Body of pancreas (tissue), 4 donors: ENCODE measurements around the gene CACNA2D3. TPM values are rescaled to one million over a fixed set of nuclear protein-coding genes. Genes with fewer than 3 reads are reported as not detected.

ENCODE experiments used
- ATAC-seq: fragments of 150-250 bp; one replicate; pipeline ENCODE4 v1.9.1; 2016
- DNase-seq, 4 donors: peaks; one replicate each; pipeline ENCODE4 v3.0.0-alpha.2; 2019
- H3K27ac ChIP-seq, 4 donors: fragments of 200-600 bp; sonication (generic); 1 replicate in 3 of 4; 2 replicates in 1 of 4; pipeline versions ENCODE4 v1.5.1 to v1.6.1; 2016 to 2019; ENCODE audit warnings: mild to moderate bottlenecking in 1 of 4, mixed read lengths in 1 of 4, moderate library complexity in 1 of 4
- H3K27me3 ChIP-seq, 2 donors: fragments of 200-600 bp; sonication (generic); one replicate each; pipeline ENCODE4 v1.6.0; 2016; ENCODE audit warnings: mild to moderate bottlenecking in 1 of 2
- H3K36me3 ChIP-seq, 2 donors: fragments of 200-600 bp; sonication (generic); replicated peaks in 1 of 2; 2 replicates each; pipeline ENCODE4 v1.5.1; 2016; ENCODE audit warnings: low read depth in 2 of 2; ENCODE audit not compliant: insufficient read depth in 1 of 2
- H3K4me1 ChIP-seq: fragments of 200-600 bp; sonication (generic); one replicate; pipeline ENCODE4 v1.6.0; 2016
- H3K4me3 ChIP-seq, 2 donors: fragments of 200-600 bp; sonication (generic); 1 replicate in 1 of 2; 2 replicates in 1 of 2; pipeline ENCODE4 v1.5.1; 2016 to 2019
- H3K9me3 ChIP-seq, 3 donors: fragments of 200-600 bp; sonication (generic); 1 replicate in 2 of 3; 2 replicates in 1 of 3; pipeline ENCODE4 v1.5.1; 2016
- CTCF ChIP-seq, 7 experiments: fragments of 450-650 bp in 4 of 7; fragments of 200-600 bp in 3 of 7; sonication (generic) in 3 of 7; IDR thresholded peaks; one replicate each; pipeline ENCODE4 v1.5.1; 2016 to 2019; ENCODE audit warnings: antibody characterized with exemption in 7 of 7
- POLR2A ChIP-seq, 3 donors: fragments of 450-650 bp; IDR thresholded peaks; one replicate each; pipeline ENCODE4 v1.6.1; 2016; ENCODE audit warnings: antibody characterized with exemption in 3 of 3, mild to moderate bottlenecking in 2 of 3
- WGBS, 2 donors: methylation state at CpG; one replicate each; pipeline ENCODE4 v1.1.5; 2017; 5-methylcytosine and 5-hydroxymethylcytosine counted together
- intact Hi-C: fragments of 100-400 bp; cut with DNase I; formaldehyde crosslinking; loops from one replicate; pipeline ENCODE4 v1.15.1; 2023
- total RNA-seq, 2 donors: library from RNA; depleted of rRNA; stranded (reverse); fragments of >200 nt; gene quantifications; one replicate each; pipeline ENCODE4 v1.1.0, GENCODE V29; 2016

Gene CACNA2D3
- total RNA-seq, 2 donors from 2014 or later = not detected

- Histone ChIP-seq H3K9me3 (no peaks in the 10 kb centered on the region), H3K4me1 (no peaks in the 10 kb centered on the region), H3K27ac (no peak overlapping the region), H3K27me3 (no peaks in the 10 kb centered on the region), H3K36me3 (no peaks in the 10 kb centered on the region), H3K4me3 (no peak overlapping the region)
- TF ChIP-seq CTCF (IDR thresholded peaks at IDR 0.05) (no peak), POLR2A (IDR thresholded peaks at IDR 0.05) (no peak)
- 50 to 60% methylated on average over 1 of the region's 1 CpG for WGBS, 2 donors
- DNase-seq = no peak
- intact Hi-C loops = no loop called here
- ATAC-seq = no peak
Measured at GRCh38 chr3:54153477-54153876, 31.1 kb downstream of the CACNA2D3 start.

- 44 to 47% methylated on average over 2 of the region's 2 CpGs for WGBS, 2 donors
- no peaks in the 10 kb centered on the region for H3K4me1 ChIP-seq
- H3K27ac ChIP-seq = no peak overlapping the region
- no peak overlapping the region for H3K4me3 ChIP-seq
- intact Hi-C loops = no loop called here
- ATAC-seq (no peak), DNase-seq (no peak)
- no peaks in the 10 kb centered on the region for H3K36me3 ChIP-seq
- H3K9me3 ChIP-seq = no peaks in the 10 kb centered on the region
- no peaks in the 10 kb centered on the region for H3K27me3 ChIP-seq
- TF ChIP-seq POLR2A (IDR thresholded peaks at IDR 0.05) (no peak), CTCF (IDR thresholded peaks at IDR 0.05) (no peak)
Measured at GRCh38 chr3:54157860-54158259, 35.5 kb downstream of the CACNA2D3 start.

GRCh38 chr3:54159917-54160316 lies 37.6 kb downstream of the CACNA2D3 start:
- ATAC-seq (no peak), DNase-seq (no peak)
- no peaks in the 10 kb centered on the region for H3K9me3 ChIP-seq
- H3K36me3 ChIP-seq = no peaks in the 10 kb centered on the region
- no peak for TF ChIP-seq CTCF (IDR thresholded peaks at IDR 0.05)
- no peak for TF ChIP-seq POLR2A (IDR thresholded peaks at IDR 0.05)
- no peak overlapping the region for H3K4me3 ChIP-seq
- no peaks in the 10 kb centered on the region for H3K27me3 ChIP-seq
- H3K4me1 ChIP-seq = no peaks in the 10 kb centered on the region
- intact Hi-C loops = no loop called here
- no peak overlapping the region for H3K27ac ChIP-seq
- WGBS, 2 donors = 37 to 66% methylated on average over 3 of the region's 3 CpGs

- no peak for ATAC-seq
- intact Hi-C loops = no loop called here
- DNase-seq = no peak
- Histone ChIP-seq H3K9me3 (no peaks in the 10 kb centered on the region), H3K27ac (no peak overlapping the region), H3K27me3 (no peaks in the 10 kb centered on the region), H3K36me3 (no peaks in the 10 kb centered on the region), H3K4me3 (no peak overlapping the region), H3K4me1 (no peaks in the 10 kb centered on the region)
- 66 to 81% methylated on average over 9 of the region's 9 CpGs for WGBS, 2 donors
- TF ChIP-seq CTCF (IDR thresholded peaks at IDR 0.05) = no peak
- no peak for TF ChIP-seq POLR2A (IDR thresholded peaks at IDR 0.05)
Measured at GRCh38 chr3:54163441-54163840, 41.1 kb downstream of the CACNA2D3 start.

GRCh38 chr3:54164192-54164975 lies 42.0 kb downstream of the CACNA2D3 start:
- no peaks in the 10 kb centered on the region for H3K9me3 ChIP-seq
- no peaks in the 10 kb centered on the region for H3K36me3 ChIP-seq
- TF ChIP-seq CTCF (IDR thresholded peaks at IDR 0.05) (no peak), POLR2A (IDR thresholded peaks at IDR 0.05) (no peak)
- no peaks in the 10 kb centered on the region for H3K27me3 ChIP-seq
- DNase-seq (no peak), ATAC-seq (no peak)
- no peaks in the 10 kb centered on the region for H3K4me1 ChIP-seq
- WGBS, 2 donors = 59 to 65% methylated on average over 9 to 10 of the region's 10 CpGs
- intact Hi-C loops = no loop called here
- H3K4me3 ChIP-seq = no peak overlapping the region
- no peak overlapping the region for H3K27ac ChIP-seq
